ENCODE results near the gene PES1.
"Not testable (repeated sequence)": the region's sequence is repeated elsewhere in the genome, so short reads cannot be mapped to it uniquely, and the experiment has no call there.

Gene PES1

GRCh38 chr22:30607939-30608338 is 16.2 kb upstream of the PES1 start:
- no peak for DNase-seq

- DNase-seq = no peak
These were observed 15.7 kb upstream of the PES1 start for GRCh38 chr22:30607300-30607930.

- DNase-seq = peak; percentile 57 to 84 (median 72)
These were observed 15.0 kb upstream of the PES1 start, which contains the start of gene TCN2 for GRCh38 chr22:30606455-30607299. TSS of gene TCN2 (plus strand) at chr22:30607174. CDS start at chr22:30607332, 158 bp downstream.

GRCh38 chr22:30605449-30606110 is 13.9 kb upstream of the PES1 start:
- peak; percentile 23 to 52 (median 40) for DNase-seq

- DNase-seq = no peak
These were observed 13.0 kb upstream of the PES1 start for GRCh38 chr22:30604723-30605122.

GRCh38 chr22:30603801-30604200 is 12.1 kb upstream of the PES1 start:
- DNase-seq = no peak

- peak in 1 of 3 experiments; percentile 17 for DNase-seq
These were observed 10.3 kb upstream of the PES1 start for GRCh38 chr22:30602049-30602448.

- DNase-seq = no peak
These were observed 9.8 kb upstream of the PES1 start for GRCh38 chr22:30601464-30601863.

- DNase-seq = peak in 1 of 3 experiments; percentile 3
These were observed 9.2 kb upstream of the PES1 start for GRCh38 chr22:30600921-30601320.

GRCh38 chr22:30598986-30599385 is 7.3 kb upstream of the PES1 start:
- DNase-seq = no peak

- no peak for DNase-seq
These were observed 5.2 kb upstream of the PES1 start for GRCh38 chr22:30596886-30597285.

- DNase-seq = no peak
These were observed 4.5 kb upstream of the PES1 start for GRCh38 chr22:30596199-30596598.

- not testable (repeated sequence) for DNase-seq
These were observed 627 bp upstream of the PES1 start for GRCh38 chr22:30592360-30592713.

- no peak for DNase-seq
These were observed 521 bp downstream of the PES1 start for GRCh38 chr22:30591191-30591587.

- no peak for DNase-seq
These were observed 5.3 kb downstream of the PES1 start for GRCh38 chr22:30586414-30586813.

GRCh38 chr22:30584441-30584840 is 7.3 kb downstream of the PES1 start:
- DNase-seq = no peak

GRCh38 chr22:30582788-30583545 is 8.7 kb downstream of the PES1 start:
- DNase-seq = no peak

GRCh38 chr22:30582051-30582450 is 9.7 kb downstream of the PES1 start:
- DNase-seq = no peak

GRCh38 chr22:30580896-30581295 is 10.8 kb downstream of the PES1 start:
- no peak for DNase-seq

- no peak for DNase-seq
These were observed 13.2 kb downstream of the PES1 start for GRCh38 chr22:30578481-30578880.

GRCh38 chr22:30575859-30576258 is 15.9 kb downstream of the PES1 start:
- DNase-seq = no peak

GRCh38 chr22:30574997-30575671 is 16.6 kb downstream of the PES1 start:
- no peak for DNase-seq
